Testis (tissue), 3 donors: Measurements from ENCODE around the gene SMIM3. TPM values are rescaled to one million over a fixed set of nuclear protein-coding genes. Genes with fewer than 3 reads are reported as not detected.

Experiments used
- DNase-seq: peaks from one replicate; pipeline ENCODE4 v3.0.0-alpha.2; 2019
- H3K27ac ChIP-seq, 2 donors: fragments of 200-600 bp; sonication (generic); one replicate each; pipeline ENCODE4 v1.5.1; 2019
- H3K27me3 ChIP-seq: fragments of 200-600 bp; sonication (generic); one replicate; pipeline ENCODE4 v1.5.1; 2019
- H3K36me3 ChIP-seq: fragments of 200-600 bp; sonication (generic); one replicate; pipeline ENCODE4 v1.5.1; 2017; ENCODE audit warnings: low read depth; ENCODE audit errors: missing control alignments
- H3K4me1 ChIP-seq: fragments of 200-600 bp; sonication (generic); one replicate; pipeline ENCODE4 v1.5.1; 2019
- H3K4me3 ChIP-seq, 2 donors: fragments of 200-600 bp; sonication (generic); one replicate each; pipeline ENCODE4 v1.5.1; 2017 to 2019
- H3K9me3 ChIP-seq: fragments of 200-600 bp; sonication (generic); one replicate; pipeline ENCODE4 v1.5.1; 2017
- POLR2A ChIP-seq: fragments of 450-650 bp; IDR thresholded peaks from one replicate; pipeline ENCODE4 v1.6.1; 2017; ENCODE audit warnings: antibody characterized with exemption, mild to moderate bottlenecking, moderate library complexity
- WGBS, 2 donors: methylation state at CpG; one replicate each; pipeline ENCODE4 v1.1.5; 2018; 5-methylcytosine and 5-hydroxymethylcytosine counted together
- intact Hi-C: fragments of 100-400 bp; cut with DNase I; formaldehyde crosslinking; loops from one replicate; pipeline ENCODE4 v1.15.1; 2023; ENCODE audit warnings: low total_unique reads
- polyA plus RNA-seq: library from polyadenylated mRNA; stranded (reverse); fragments of 350-450 nt; fragmentation: Illumina TruSeq; extraction: RNeasy Lipid Tissue Mini Kit (QIAGEN cat#74804); gene quantifications from one replicate; pipeline ENCODE4 v1.2.3, GENCODE V29; 2014; ENCODE audit warnings: low read depth, low replicate concordance; ENCODE audit not compliant: insufficient read depth
- total RNA-seq, 2 donors: library from RNA; depleted of rRNA; stranded (reverse); fragments of >200 nt; gene quantifications; one replicate each; pipeline ENCODE4 v1.2.3, GENCODE V29; 2016
- TF ChIP-seq, protein P1 (sequence below), 3 experiments: fragments of 450-650 bp in 2 of 3; fragments of 200-600 bp in 1 of 3; sonication (generic) in 1 of 3; IDR thresholded peaks; one replicate each; pipeline ENCODE4 v1.5.1; 2016 to 2019; ENCODE audit warnings: antibody characterized with exemption in 3 of 3, mild to moderate bottlenecking in 2 of 3, moderate library complexity in 1 of 3

Gene SMIM3
- total and polyA plus RNA-seq, 3 donors from 2014 or later, result 8.1 to 8.8 (median 8.7) TPM

DNA sequence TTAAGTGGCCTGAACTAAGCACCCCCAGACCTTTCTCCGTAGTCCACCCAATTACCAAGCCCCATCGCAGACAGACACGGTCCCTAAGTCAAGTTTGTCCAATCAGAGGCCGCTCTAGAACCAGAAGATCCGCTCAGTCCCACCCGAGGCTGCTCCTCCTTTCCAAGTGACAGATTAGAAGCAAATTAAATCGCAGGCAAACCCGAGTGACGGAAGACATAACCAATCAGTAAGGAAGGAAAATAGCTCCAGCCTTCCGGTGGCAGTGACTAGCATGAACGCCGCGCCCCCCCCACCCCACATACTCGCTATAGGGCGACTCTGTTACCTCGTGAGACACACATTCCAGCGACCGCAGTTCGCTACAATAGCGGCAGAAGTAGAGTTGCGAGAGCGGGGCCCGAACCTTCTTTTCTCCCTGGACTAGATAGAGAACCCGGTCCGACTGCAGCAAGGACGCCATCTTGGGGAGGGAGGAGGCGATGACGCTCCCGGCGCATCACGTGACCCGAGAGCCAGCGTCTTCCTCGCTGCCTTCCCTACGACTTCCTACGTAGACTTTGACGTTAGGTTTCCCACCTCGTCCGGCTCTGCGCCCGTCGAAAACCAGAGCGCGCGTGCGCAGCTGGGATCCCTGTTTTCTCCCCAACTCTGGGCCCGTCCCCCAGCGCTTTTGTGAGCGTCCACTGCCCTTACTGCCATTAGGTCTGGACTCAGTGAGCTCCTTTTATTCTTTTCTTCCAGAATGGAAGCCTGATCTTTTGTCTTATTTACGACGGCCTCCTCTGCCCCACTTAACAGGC is 19.8 kb upstream of the SMIM3 start, which contains the start of gene DCTN4:
Gene DCTN4, minus strand, starts transcription at position 487 of the 803 bp plus-strand sequence. Its CDS starts 24 bp downstream, at position 463.
- H3K27ac ChIP-seq, result peak within 1 kb of the TSS; percentile 99
- H3K4me3 ChIP-seq, result peak within 1 kb of the TSS; percentile 79 to 81
- TF ChIP-seq POLR2A, result peak; percentile 18
- TF ChIP-seq, protein P1, sequence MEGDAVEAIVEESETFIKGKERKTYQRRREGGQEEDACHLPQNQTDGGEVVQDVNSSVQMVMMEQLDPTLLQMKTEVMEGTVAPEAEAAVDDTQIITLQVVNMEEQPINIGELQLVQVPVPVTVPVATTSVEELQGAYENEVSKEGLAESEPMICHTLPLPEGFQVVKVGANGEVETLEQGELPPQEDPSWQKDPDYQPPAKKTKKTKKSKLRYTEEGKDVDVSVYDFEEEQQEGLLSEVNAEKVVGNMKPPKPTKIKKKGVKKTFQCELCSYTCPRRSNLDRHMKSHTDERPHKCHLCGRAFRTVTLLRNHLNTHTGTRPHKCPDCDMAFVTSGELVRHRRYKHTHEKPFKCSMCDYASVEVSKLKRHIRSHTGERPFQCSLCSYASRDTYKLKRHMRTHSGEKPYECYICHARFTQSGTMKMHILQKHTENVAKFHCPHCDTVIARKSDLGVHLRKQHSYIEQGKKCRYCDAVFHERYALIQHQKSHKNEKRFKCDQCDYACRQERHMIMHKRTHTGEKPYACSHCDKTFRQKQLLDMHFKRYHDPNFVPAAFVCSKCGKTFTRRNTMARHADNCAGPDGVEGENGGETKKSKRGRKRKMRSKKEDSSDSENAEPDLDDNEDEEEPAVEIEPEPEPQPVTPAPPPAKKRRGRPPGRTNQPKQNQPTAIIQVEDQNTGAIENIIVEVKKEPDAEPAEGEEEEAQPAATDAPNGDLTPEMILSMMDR (IDR thresholded peaks at IDR 0.05), result peak in 1 of 3 experiments; percentile 14
- 1% methylated on average over 33 to 51 of the region's 51 CpGs for WGBS, 2 donors
- DNase-seq, result peak; percentile 98
- H3K27me3 ChIP-seq, result no peaks in the 10 kb centered on the region
- peaks cover 7% of the 10 kb centered on the region for H3K4me1 ChIP-seq
- H3K36me3 ChIP-seq, result no peaks in the 10 kb centered on the region
- H3K9me3 ChIP-seq, result no peaks in the 10 kb centered on the region
- intact Hi-C loops, result no loop called here

DNA sequence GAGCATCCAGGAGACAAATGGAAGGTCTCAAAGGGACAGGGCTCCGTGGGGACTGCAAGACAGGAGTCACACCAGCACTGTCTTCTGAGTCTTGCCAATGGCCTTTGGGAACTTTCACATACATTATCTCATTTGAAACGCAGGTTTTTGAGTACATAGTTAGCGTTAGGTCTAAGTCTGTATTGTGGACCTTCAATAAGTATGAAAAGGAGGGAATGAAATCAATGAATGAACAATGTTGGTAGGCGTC is 19.3 kb upstream of the SMIM3 start:
- Histone ChIP-seq H3K4me1 (peaks cover 7% of the 10 kb centered on the region), H3K27me3 (no peaks in the 10 kb centered on the region), H3K27ac (peak overlapping the region; percentile 99), H3K4me3 (peak overlapping the region; percentile 79 to 81), H3K36me3 (no peaks in the 10 kb centered on the region), H3K9me3 (no peaks in the 10 kb centered on the region)
- TF ChIP-seq POLR2A, result no peak
- TF ChIP-seq, protein P1 (IDR thresholded peaks at IDR 0.05), result no peak
- DNase-seq, result no peak
- intact Hi-C loops, result no loop called here
- 40 to 45% methylated on average over 4 of the region's 4 CpGs for WGBS, 2 donors

DNA sequence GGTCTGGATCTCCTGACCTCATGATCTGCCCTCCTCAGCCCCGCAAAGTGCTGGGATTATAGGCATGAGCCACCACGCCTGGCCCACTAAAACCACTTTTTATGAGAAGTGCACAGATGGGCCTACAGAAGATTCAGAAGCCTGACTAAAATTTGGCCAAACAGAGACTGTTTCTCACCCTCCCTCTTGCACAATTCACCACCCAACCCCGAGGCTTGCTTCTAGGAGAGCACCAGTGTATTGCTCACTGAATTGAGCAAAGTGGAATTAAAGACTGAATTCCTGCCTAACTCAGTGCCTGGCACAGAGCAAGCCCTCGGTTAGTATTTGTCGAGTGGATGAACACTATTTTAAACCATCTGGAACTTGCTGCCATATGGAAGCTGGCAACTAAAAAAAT is 16.3 kb upstream of the SMIM3 start:
- Histone ChIP-seq H3K27me3 (no peaks in the 10 kb centered on the region), H3K36me3 (no peaks in the 10 kb centered on the region), H3K4me3 (no peak overlapping the region), H3K9me3 (no peaks in the 10 kb centered on the region), H3K27ac (no peak overlapping the region), H3K4me1 (peaks cover 3% of the 10 kb centered on the region)
- TF ChIP-seq, protein P1 (IDR thresholded peaks at IDR 0.05), result no peak
- TF ChIP-seq POLR2A, result no peak
- no peak for DNase-seq
- 92 to 93% methylated on average over 5 of the region's 5 CpGs for WGBS, 2 donors
- intact Hi-C loops, result no loop called here

DNA sequence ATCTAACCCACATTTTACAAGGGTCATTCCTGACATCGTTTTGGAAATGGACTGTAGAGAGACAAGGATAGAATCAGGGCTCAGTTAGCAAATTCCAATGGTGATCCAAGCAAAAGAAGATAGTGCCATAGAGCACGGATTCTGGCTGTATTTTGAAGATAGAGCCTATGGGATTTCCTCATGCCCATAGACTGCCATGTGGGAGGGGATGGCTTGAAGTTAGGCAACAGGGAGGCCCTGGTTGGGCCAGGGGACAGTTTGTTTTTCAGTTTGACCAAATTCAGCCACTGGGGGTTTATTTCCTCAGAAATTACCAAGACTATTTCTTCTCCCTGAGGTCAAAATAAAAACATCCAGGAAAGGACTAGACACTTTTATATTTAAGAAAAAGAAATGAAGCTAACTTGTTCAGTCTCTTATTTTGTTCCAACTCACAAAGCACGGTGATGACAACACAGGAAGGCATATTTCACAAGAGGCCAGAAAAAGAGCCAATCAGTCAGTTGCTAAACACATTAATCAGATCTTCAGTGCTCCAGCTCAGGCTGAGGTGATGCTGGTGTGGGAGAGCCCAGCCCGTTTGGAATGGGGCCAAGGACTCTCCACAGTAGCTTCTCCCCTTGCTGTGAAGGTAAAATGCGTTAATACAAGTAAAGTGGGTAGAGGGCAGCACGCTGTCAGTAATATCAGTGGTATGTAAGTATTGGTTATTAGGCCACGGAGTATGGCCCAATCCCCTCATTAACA is 15.4 kb upstream of the SMIM3 start:
- no peaks in the 10 kb centered on the region for H3K4me1 ChIP-seq
- no peak for TF ChIP-seq POLR2A
- TF ChIP-seq, protein P1 (IDR thresholded peaks at IDR 0.05), result no peak
- peak; percentile 60 for DNase-seq
- peak overlapping the region in 1 of 2 donors; percentile 47 for H3K27ac ChIP-seq
- intact Hi-C loops, result no loop called here
- no peaks in the 10 kb centered on the region for H3K27me3 ChIP-seq
- WGBS, 2 donors, result 50 to 51% methylated on average over 7 of the region's 7 CpGs
- no peaks in the 10 kb centered on the region for H3K36me3 ChIP-seq
- H3K4me3 ChIP-seq, result no peak overlapping the region
- no peaks in the 10 kb centered on the region for H3K9me3 ChIP-seq
